HG03095 (cell line): ENCODE data around the gene KAZN.

Experiments used
- ATAC-seq: cut with Tn5 transposase; IDR thresholded peaks from one replicate; pipeline ENCODE4 v1.9.1; 2021; ENCODE audit warnings: moderate library complexity; ENCODE audit not compliant: unreplicated experiment

KAZN gene

GRCh38 chr1:14612256-14612655 lies 13.8 kb downstream of the KAZN start:
- no peak for ATAC-seq

- no peak for ATAC-seq
Observed at GRCh38 chr1:14613926-14614325, 15.4 kb downstream of the KAZN start.

- ATAC-seq: no peak
Observed at GRCh38 chr1:14614341-14614740, 15.9 kb downstream of the KAZN start.

- no peak for ATAC-seq
Observed at GRCh38 chr1:14615549-14616218, 17.2 kb downstream of the KAZN start.

GRCh38 chr1:14616632-14617396 lies 18.3 kb downstream of the KAZN start:
- no peak for ATAC-seq

- ATAC-seq: no peak
Observed at GRCh38 chr1:14617791-14618190, 19.3 kb downstream of the KAZN start.

- ATAC-seq: no peak
Observed at GRCh38 chr1:14620941-14621340, 22.5 kb downstream of the KAZN start.

GRCh38 chr1:14623090-14623489 lies 24.6 kb downstream of the KAZN start:
- no peak for ATAC-seq

GRCh38 chr1:14624941-14625340 lies 26.5 kb downstream of the KAZN start:
- no peak for ATAC-seq

GRCh38 chr1:14625572-14625971 lies 27.1 kb downstream of the KAZN start:
- ATAC-seq: no peak

- ATAC-seq: no peak
Observed at GRCh38 chr1:14625996-14626395, 27.5 kb downstream of the KAZN start.

- no peak for ATAC-seq
Observed at GRCh38 chr1:14626869-14627607, 28.6 kb downstream of the KAZN start.

- no peak for ATAC-seq
Observed at GRCh38 chr1:14627608-14628489, 29.4 kb downstream of the KAZN start.

GRCh38 chr1:14629363-14630014 lies 31.0 kb downstream of the KAZN start:
- ATAC-seq: no peak

GRCh38 chr1:14630986-14631385 lies 32.5 kb downstream of the KAZN start:
- no peak for ATAC-seq

GRCh38 chr1:14631421-14631820 lies 32.9 kb downstream of the KAZN start:
- ATAC-seq: no peak

GRCh38 chr1:14634486-14634885 lies 36.0 kb downstream of the KAZN start:
- no peak for ATAC-seq

GRCh38 chr1:14635421-14635820 lies 36.9 kb downstream of the KAZN start:
- ATAC-seq: no peak

GRCh38 chr1:14636897-14637632 lies 38.6 kb downstream of the KAZN start:
- ATAC-seq: no peak
